GM21576 (cell line): ENCODE results near the gene HAL.
A peak's percentile ranks its signal among the peaks of the same experiment; 100 is the strongest.

Experiments
- ATAC-seq: cut with Tn5 transposase; IDR thresholded peaks from one replicate; pipeline ENCODE4 v1.9.1; 2021; ENCODE audit warnings: mild to moderate bottlenecking, moderate library complexity; ENCODE audit not compliant: unreplicated experiment

The HAL gene, protein sequence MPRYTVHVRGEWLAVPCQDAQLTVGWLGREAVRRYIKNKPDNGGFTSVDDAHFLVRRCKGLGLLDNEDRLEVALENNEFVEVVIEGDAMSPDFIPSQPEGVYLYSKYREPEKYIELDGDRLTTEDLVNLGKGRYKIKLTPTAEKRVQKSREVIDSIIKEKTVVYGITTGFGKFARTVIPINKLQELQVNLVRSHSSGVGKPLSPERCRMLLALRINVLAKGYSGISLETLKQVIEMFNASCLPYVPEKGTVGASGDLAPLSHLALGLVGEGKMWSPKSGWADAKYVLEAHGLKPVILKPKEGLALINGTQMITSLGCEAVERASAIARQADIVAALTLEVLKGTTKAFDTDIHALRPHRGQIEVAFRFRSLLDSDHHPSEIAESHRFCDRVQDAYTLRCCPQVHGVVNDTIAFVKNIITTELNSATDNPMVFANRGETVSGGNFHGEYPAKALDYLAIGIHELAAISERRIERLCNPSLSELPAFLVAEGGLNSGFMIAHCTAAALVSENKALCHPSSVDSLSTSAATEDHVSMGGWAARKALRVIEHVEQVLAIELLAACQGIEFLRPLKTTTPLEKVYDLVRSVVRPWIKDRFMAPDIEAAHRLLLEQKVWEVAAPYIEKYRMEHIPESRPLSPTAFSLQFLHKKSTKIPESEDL

DNA sequence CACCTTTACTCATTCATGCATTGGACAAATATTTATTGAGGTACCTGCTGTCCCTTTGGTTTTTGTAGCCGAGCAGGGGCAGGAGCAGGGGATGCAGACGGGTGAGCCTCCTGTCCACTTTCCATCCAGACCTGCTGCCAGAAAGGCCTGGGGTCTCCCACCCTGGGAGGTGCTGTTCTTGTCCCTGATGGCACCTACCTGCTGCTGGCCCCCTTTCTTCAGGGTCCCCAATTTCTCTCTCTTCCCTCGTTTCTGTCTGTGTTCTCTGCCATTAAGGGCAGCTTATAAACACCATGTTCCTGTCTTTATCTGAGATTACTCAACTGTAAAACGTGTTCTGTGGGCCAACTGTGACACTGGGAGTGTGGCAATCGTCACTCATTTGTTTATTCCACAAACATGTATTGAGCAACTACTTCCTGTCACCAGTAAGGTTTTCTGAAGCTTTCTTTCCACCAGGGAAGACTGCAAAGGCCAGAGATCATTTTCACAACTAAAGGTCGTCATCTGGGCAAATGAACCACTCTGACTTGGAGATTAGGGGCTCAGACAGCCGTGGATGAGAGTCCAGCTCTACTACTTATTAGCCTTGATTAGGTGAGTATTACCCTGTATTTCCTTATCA is at the start of gene HAL:
HAL (minus strand) TSS at position 311 of the 625 bp plus-strand sequence. CDS start 434 bp downstream, outside the sequence.
- ATAC-seq: no peak

DNA sequence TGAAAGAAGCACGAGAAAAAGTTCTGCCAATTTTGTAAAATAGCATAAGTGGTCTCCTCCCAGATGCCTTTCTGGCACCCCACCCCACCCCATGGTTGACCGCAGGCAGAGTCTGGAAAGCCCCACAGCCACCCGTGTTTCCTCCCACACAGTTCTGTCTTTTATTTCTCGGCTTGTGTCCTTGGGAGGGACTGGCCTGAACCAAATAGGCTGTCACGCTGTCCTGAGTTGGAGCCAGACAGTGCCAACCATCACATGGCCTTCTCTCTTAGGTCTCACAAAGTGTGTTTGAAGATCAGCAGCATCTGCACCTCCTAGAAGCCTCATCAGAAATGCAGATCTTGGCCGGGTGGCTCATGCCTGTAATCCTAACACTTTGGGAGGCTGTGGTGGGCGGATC is 49.4 kb upstream of the HAL start:
- ATAC-seq: no peak

DNA sequence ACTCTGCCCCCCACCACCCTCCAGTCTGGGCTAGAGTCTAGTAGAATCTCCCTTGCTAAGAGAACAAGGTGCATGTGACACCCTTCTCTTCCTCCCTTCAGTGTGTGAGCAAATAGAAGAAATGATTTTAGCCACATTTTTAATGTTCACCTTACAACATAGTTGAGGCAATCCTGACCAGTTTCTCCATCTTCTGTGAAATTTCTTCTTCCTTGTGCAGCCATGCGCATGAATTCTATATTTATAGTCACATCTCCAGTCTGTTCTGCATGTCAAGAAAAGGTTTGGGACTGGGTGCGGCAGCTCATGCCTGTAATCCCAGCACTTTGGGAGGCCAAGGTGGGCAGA is 48.8 kb upstream of the HAL start:
- no peak for ATAC-seq

DNA sequence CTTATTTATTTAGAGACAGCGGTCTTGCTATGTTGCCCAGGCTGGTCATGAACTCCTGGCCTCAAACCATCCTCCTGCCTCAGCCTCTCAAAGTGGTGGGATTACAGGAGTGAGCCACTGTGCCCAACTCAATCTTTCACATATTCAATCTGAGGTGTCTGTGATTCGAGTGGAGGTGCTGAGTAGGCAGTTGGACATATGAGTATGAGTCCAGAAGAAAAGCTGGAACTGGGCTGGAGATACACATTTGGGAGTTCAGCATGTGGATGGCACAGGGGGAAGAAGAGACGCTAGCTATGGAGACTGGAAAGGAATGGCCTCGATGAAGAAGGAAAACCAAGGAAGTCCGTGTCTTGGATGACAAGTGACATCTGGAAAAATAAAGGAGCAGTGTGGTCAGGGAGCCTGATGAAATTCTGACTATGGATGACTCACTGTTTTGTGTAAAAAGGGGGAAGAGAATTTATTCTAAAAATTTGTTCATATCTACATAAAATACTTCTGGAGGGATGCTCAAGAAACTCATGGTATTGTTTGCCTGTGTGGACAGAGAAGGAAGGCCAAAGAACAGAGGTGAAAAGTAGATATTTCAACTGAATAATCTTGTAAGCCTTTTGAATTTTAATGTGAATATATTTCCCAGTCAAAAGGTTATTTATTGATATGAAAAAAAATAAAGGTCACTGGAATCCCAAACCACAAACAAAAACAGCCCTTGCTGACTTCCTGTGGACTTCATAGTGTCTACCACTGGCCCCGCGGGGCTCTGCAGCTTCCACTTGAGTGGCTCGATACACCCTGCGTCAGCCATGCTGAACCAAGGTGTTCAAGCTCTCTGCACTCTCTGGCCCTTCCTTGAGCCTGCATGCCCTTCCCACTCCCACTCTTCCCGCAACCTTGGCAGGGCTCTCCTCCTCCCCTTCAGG is 48.1 kb upstream of the HAL start:
- no peak for ATAC-seq

DNA sequence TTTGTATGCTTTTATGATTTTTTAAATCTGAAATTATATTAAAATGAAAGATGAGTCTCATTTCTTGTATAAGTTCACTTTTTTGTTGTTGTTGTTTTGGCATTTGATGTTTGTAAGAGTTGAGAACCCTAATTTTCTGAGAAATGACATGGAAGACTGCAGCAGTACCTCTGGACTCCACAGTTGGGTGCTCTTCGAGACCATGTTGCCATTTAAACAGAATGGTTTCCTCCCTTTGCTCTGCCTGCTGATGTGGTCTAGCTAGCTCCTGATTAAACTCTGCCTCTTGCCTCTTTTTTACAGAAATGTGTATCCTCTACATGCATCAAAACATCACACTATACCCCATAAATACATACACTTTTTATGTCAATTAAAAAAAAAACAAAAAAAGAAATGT is 45.0 kb upstream of the HAL start:
- ATAC-seq: no peak

DNA sequence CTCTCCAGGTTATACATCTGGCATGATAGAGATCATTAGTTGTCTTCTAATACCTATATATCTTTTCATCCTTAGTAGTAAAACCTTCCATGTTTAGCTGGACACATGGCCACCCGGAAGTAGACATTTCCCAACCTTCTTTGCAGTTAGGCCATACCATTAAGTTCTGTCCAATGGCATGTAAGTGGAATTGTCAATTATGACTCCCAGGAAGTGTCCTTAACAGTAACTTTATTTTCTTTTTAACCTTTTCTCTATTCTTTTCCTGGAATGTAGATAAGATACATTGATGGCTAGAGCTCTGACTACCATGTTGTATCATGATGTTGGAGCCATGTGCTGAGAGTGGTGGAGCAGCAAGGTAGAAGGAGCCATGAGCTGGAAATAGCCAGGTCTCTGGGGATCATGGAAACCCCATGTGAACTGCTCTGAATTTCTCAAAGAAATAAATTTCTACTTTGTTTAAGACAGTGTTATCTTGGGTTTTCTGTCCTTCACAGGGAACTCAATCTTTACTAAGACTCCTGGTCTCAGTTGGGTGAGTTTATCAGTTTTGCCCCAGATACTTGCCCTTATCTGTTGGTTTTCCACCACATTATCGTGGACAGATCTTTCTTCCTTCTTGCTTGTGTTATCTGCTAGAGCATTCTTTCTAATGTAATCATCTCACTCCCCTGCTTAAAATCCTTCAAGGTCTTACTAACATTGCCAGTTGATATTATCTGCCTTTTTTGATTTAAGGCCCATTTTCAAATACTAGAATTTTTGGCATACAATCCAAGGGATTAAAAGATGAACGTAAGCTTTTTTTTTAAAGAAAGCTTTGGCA is 44.4 kb upstream of the HAL start:
- no peak for ATAC-seq

DNA sequence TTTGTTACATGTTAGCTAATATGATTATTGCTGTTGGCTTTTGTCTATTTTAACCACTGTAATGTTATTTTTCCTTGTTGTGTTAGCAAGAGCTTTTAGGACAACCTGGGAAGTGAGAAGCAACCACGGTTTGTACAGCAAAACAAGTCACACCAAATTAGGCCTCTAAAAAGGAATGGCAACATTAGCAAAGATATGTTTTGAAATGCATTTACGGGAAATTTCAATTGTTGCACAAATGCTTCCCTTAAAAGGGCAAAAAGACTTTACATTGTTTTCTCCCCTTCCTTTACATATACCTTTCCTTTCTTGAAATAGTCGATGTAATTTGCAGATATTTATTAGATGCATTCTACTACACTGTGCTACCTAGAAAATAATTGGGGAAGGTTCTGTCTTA is 43.4 kb upstream of the HAL start:
- no peak for ATAC-seq

DNA sequence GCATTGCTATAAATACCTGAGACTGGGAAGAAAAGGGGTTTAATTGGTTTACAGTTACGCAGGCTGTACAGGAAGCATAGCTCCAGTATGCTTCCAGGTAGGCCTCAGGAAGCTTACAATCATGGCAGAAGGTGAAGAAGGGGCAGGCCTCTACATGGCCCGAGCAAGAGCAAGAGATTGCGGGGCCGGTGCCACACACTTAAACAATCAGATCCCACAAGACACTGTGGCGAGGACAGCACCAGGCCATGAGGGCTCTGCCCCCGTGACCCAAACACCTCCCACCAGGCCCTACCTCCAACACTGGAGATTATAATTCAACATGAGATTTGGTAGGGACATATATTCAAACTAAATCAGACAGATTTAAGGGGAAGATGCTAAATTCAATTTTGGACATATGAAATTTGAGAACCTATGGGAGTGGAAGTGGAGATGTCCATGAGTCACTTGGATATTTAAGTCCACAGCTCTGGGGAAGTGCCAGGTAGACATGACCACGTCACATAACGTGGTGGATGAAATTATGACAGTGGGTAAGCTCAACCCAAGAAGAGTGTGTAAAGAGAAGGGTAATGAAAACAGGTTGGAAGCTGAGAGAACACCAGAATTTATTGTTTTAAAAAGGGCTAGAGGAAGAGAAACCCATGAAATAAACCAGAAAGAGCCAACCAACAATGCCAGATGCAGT is 40.8 kb upstream of the HAL start:
- ATAC-seq: no peak

DNA sequence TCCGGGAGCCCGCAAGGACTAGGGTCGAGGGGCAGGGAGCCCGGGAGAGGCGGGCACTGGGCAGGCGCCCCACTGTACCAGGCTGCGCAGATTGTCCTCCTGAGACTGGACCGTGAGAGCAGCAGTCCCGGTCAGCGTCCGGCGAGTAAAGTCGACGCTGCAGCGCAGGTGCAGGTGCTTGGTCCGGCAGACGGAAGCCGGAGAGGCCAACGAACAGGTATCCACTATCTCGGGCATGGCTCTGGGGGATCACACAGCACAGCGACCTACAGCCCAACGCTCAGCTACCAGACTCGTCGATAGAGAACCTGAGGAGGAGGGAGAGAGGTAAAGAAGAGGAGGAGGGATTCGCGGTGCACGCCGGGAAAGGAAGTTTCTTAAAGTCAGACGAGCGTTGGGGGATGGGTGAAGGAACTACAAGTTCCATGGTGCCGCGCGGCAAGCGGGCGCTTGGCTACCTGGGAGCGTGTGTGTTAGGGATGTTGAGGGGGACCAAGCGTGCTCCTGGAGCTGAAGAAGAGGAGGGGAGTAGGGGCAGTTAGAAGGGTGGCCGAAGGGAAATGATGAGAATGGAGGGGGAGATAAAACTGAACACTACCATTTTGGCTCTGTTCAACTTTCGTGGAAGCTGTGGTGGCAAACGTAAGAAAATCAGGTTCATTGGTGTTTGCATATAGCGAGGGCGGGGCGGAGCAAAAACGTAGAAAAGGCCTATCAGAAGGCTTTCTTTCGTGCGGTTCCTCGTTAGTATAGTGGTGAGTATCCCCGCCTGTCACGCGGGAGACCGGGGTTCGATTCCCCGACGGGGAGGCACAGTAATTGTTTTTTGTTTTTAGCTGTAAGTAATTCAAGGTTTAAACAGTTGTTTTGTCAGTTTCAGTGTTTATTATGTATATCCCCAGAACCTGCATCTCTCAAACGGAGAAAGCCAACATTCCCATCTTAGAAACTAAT is 39.4 kb upstream of the HAL start, which contains the start of gene LTA4H:
LTA4H (minus strand) TSS at position 305 of the 954 bp plus-strand sequence; CDS start at position 237, 68 bp downstream.
- ATAC-seq: peak; percentile 95

DNA sequence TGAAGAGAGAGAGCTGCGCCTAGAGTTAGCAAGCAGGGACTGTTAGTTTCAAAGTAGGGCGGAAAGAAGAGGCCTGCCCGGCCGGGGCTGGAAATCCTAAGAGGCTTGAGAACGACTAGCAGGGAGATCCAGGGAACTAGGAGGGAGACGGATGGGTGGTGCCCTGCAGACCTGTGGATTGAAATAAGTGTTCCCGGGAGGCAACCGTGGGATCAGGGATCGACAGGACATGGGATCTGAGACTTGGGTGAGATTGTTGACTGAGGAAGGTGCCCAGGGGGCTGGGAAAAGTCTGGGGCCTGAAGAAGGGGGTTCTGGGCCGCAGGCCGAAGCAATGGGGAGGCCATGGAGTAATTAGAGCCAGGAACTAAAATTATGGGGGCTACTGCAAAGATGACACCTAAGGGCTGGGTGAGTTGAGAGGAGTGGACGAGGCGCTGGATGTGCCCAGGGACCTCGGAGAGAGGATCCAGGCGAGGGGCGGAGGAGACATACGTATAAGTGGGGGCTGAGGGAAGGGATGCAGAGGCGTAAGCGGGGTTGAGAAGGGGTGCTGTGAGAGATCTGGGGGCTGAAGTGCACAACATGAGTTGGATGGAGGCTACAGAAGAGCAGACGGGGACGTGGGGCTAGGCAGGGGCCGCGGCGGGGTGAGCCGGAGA is 38.6 kb upstream of the HAL start:
- no peak for ATAC-seq

DNA sequence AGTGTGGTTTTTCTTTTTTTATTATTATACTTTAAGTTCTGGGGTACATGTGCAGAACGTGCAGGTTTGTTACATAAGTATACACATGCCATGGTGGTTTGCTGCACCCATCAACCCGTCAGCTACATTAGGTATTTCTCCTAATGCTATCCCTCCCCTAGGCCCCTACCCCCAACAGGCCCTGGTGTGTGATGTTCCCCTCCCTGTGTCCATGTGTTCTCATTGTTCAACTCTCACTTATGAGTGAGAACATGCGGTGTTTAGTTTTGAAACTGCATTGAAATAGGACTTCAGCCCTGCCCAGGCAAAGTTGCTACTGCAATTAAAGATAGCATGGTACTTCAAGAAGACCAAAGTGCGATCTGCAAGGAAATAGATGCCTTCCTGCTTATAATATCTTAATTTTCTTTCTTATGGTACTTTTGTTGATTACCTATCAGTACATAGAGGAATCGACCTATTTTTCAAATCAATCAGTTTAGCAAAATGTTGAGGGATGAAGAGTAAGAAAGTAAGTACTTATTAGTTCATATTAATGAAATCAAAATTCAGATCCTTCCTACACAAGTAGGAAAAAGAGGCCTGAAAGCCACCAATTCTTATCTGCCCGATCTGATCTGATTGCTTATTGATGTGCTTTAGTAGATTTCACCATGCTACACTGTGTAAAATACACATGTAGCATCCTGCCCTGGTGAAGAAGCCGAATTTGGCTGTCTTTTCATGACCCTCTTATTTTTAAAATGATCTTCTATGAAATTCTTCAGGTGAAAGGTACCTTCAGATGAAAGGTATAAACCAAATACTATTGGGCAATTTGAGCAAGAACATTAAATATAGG is 37.6 kb upstream of the HAL start:
- no peak for ATAC-seq

DNA sequence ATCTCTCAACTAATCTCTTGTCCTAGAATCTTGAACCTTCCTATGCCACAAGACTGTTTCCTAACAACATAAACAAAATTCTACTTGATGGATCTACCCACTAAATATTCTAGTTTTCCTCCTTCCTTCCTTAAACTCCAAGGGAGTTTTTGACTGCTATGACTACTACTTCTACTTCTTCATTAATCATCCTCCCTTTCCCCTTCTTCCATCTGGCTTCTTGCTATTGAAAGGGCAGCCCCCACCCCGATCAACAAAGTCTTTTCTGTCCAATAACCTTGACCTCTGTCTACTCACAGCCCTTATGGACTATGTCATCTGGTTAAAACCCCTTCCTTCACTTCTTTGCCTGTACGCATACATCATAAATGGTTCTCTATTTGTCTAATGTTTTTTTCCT is 33.7 kb upstream of the HAL start:
- no peak for ATAC-seq

DNA sequence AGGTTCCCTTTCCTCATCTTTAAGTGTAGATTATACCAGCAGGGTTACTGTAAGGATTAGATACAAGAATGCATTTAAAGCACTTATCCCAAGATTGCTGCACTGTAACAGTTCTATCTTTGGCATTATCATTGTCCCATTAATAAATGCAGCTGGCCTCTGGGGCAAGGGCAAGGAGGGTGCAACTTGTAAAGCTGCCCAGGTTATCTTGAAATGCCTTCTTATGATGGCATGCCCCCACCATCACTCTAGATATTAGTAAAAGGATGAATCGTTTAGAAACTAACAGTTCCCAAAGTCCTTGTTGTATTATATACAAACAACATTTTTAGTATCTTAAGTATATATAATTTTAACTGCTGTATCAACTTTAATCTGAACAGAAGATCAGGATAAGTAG is 32.4 kb upstream of the HAL start:
- ATAC-seq: no peak

DNA sequence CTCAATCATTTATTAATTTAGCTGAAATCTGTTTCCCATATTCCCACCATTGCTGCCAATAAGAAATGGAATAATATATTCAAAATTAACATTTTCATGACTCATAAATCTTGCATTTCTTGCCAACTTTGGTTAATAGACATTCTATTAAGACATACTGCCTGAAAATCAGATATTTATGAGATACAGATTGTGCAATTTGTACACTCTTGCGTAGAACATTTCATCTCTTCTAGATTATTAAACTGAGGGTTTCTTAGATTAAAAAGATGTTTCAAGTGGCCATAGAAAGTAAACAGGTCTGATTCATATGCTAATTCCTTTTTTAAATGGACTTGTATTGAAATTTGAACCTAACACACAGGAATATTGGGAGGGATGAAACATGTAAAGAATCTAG is 30.2 kb upstream of the HAL start:
- ATAC-seq: no peak

DNA sequence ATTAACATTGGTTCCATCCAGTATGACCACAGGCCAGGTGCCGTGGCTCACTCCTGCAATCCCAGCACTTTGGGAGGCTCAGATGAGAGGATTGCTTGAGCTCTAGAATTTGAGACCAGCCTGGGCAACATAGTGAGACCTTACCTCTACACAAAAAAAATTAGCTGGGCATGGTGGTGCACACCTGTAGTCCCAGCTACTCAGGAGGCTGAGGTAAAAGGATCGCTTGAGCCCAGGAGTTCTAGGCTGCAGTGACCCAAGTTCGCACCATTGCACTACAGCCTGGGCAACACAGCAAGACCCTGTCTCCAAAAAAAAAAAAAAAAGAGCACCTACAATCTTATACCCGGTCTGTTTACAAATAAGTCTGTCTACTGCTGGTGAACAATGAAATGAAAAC is 29.4 kb upstream of the HAL start:
- ATAC-seq: no peak

DNA sequence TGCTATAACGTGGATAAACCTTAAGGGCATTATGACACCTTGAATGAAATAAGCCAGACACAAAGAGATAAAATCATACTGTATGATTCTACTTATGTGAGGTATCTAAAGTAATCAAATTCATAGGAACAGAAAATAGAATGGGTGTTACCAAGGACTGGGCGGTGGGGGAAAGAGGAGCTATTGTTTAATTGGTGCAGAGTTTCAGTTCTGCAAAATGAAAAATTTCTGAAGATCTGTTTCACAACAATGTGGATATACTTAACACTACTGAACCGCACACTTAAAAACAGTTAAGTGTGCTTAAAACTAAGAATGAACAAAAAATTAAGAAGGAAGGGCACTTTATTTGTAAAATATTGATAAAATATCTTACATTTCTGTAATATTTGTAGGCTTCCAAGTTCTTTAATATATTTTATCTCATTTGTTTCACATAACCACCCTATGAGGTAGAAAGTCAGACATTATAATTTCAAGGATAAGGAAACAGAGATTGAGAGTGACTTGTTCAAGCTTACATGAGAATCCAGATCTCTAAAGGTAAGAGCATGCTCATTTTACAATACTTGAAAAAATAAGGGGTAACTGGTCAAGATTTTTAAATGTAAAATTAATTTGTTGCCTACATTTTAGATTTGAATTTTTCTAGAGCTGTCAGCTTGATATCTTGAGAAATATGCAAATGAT is 24.3 kb upstream of the HAL start:
- peak; percentile 96 for ATAC-seq
